NCI-H524 treated with DMSO at 0.1 percent for 48 hours (cell line): ENCODE results near the gene PLGRKT.
"Not testable (repeated sequence)": the region's sequence is repeated elsewhere in the genome, so short reads cannot be mapped to it uniquely, and the experiment has no call there.

ENCODE experiments used
- DNase-seq: peaks from one replicate; lab custom pipeline; 2025; lab: John Stamatoyannopoulos, UW

PLGRKT gene

DNA sequence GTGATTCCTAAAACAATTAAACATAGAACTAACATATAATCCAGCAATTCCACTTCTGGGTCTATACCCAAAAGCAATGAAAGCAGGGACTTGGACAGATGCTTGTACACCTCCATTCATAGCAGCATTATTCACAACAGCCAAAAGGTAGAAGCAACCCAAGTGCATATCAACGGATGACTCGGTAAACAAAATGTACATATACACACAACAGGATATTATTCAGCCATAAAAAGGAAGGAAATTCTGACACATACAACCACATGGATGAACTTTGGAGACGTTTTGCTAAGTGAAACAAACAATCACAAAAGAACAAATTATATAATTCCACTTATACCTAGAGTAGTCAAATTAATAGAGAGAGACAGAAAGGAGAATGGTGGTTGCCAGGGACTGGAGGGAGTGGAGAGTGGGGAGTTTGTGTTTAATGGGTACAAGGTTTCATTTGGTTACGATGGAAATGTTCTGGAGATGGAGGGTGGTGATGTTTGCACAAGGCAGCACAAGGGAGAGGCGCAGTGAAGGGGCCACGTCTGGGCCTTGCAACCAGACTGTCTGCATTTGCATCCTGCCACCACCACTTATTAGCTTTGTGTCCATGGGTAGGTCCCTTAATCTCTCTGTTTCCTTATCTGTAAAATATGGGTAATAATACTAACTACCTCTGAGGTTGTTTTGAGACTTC, 61.8 kb downstream of the PLGRKT start:
- DNase-seq = no peak

- no peak for DNase-seq
Observed at GRCh38 chr9:5375091-5375490, 62.6 kb downstream of the PLGRKT start.

- no peak for DNase-seq
Observed at GRCh38 chr9:5364294-5365024, 73.3 kb downstream of the PLGRKT start.

- DNase-seq = no peak
Observed at GRCh38 chr9:5361326-5362010, 76.3 kb downstream of the PLGRKT start.

DNA sequence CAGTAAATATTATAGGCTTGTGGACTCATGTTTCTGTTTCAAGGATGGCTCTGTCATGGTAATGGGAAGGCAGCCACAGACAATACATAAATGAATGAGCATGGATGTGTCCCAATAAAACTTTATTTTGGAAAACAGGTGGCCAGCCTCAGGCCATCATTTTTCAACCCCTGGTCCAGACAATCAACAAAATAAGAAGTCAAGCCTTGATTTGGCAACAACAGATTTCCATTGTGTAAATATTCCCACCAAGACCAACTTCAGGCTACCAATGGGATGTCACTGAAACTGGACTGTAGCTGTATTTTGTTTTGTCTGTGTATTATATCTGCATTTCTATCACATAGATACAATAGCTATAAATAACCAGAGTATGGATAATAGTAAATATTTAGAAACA, 77.4 kb downstream of the PLGRKT start:
- DNase-seq = no peak

GRCh38 chr9:5357431-5358105, 80.2 kb downstream of the PLGRKT start:
- DNase-seq = no peak

- no peak for DNase-seq
Observed at GRCh38 chr9:5355817-5356216, 81.9 kb downstream of the PLGRKT start.

DNA sequence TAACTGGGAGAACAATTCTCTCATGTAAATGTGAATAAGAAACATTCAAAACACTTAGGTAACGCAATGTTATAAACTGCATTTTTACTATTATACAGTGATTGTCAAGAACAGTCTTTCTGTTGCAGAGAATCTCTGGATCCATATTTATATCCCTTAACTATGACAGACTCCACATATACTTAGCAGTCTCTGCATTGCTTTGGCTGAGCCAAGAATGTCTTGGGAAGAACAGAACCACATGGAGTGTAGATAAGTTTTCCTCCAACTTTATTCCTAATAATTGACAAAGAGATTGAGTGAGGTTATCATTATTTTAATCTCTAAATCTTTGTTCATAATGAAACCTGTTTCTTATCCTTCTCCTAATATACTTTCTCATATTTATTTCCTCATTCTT, 82.5 kb downstream of the PLGRKT start:
- DNase-seq = no peak

- no peak for DNase-seq
Observed at GRCh38 chr9:5354184-5354583, 83.5 kb downstream of the PLGRKT start.

GRCh38 chr9:5352637-5353248, 85.0 kb downstream of the PLGRKT start:
- no peak for DNase-seq

- DNase-seq = not testable (repeated sequence)
Observed at GRCh38 chr9:5338992-5339981, 98.4 kb downstream of the PLGRKT start, which contains the start of gene RLN1. Gene RLN1 (minus strand): TSS chr9:5339876. CDS start chr9:5339746, 130 bp downstream.

DNA sequence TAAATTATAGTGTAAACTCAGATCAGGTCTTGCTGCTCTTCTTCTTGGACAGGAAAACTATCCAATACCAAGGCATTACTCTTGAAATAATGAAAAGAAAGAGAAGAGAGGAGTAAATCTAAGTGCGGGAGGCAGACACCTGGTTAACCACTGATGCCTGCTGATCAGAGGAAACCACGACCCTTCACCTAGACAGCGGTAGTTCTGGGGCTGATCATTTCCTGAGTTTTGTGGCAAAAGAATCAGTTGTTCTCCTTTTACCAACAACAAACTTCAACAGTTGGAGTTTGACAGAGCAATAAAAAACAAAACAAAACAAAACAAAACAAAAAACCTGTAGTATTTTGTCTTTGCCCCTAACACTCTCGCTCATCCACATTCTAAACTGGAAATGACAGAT, 101.0 kb downstream of the PLGRKT start:
- DNase-seq = no peak

DNA sequence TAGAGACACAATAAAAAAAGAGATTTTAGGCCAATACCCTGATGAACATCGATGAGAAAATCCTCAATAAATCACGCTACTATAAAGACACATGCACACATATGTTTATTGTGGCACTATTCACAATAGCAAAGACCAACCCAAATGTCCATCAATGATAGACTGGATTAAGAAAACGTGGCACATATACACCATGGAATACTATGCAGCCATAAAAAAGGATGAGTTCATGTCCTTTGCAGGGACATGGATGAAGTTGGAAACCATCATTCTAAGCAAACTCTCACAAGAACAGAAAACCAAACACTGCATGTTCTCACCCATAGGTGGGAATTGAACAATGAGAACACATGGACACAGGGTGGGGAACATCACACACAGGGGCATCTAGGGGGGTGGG, 106.4 kb downstream of the PLGRKT start:
- DNase-seq = not testable (repeated sequence)

DNA sequence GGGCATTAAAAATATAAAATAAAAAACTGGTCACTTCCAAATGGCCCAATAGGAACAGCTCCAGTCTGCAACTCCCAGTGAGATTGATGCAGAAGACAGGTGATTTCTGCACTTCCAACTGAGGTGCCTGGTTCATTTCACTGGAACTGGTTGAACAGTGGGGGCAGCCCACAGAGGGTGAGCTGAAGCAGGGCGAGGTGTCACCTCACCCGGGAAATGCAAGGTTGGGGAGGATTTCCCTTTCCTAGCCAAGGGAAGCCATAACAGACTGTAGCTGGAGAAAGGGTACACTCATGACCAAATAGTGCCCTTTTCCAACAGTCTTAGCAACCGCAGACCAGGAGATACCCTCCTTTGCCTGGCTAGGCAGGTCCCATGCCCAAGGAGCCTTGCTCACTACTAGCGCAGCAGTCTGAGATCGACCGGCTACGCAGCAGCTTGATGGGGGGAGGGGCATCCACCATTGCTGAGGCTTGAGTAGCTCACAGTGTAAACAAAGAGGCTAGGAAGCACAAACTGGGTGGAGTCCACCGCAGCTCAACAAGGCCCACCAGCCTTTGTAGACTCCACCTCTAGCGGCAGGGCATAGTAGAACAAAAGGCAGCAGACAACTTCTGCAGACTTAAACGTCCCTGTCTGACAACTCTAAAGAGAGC, 110.7 kb downstream of the PLGRKT start:
- no peak for DNase-seq

GRCh38 chr9:5326187-5326586, 111.5 kb downstream of the PLGRKT start:
- no peak for DNase-seq

DNA sequence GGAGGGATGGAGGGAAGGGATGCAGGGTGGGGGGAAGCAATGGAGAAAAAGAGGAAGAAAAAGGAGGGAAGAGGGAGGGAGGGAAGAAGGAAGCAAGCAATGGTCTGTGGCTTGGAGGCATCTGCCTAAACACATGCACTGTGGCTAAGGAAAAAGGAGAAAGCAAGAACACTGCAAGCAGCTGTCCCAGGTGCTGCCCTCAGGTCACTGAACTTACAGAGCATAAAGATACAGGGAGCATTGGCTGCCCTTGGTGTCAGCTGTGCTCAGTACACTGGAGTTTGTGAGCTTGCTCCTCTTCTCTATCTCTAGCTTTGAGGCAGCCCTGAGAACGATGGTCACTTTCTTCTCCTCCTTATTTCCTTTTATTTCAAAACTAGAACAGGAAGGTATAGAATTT, 116.1 kb downstream of the PLGRKT start:
- not testable (repeated sequence) for DNase-seq

GRCh38 chr9:5321058-5321457, 116.7 kb downstream of the PLGRKT start:
- DNase-seq = no peak

DNA sequence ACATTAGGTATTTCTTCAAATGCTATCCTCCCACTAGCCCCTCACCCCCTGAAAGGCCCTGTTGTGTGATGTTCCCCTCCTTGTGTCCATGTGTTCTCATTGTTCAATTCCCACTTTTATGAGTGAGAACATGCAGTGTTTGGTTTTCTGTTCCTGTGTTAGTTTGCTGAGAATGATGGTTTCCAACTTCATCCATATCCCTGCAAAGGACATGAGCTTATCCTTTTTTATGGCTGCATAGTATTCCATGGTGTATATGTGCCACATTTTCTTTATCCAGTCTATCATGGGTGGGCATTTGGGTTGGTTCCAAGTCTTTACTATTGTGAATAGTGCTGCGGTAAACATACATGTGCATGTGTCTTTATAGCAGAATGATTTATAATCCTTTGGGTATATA, 121.3 kb downstream of the PLGRKT start:
- DNase-seq = not testable (repeated sequence)

- DNase-seq = no peak
Observed at GRCh38 chr9:5315187-5315923, 122.4 kb downstream of the PLGRKT start.
